B cell (primary cell): Measurements from ENCODE around the gene RANBP3. TPM values are rescaled to one million over a fixed set of nuclear protein-coding genes. Genes with fewer than 3 reads are reported as not detected.

Source experiments
- ATAC-seq: fragments of 200-7000 bp; cut with Tn5 transposase; one replicate; pipeline ENCODE4 v1.10.0; 2021; ENCODE audit warnings: low read depth, mild to moderate bottlenecking, moderate number of reproducible peaks, moderate library complexity
- CTCF ChIA-PET: fragments of 350-600 bp; sonication (Branson Sonifier 250); formaldehyde crosslinking; loops from one replicate; lab custom pipeline; 2021; ENCODE audit warnings: antibody characterized with exemption, inconsistent platforms; lab: Charles Lee
- POLR2A ChIA-PET: fragments of 350-600 bp; sonication (Branson Sonifier 250); formaldehyde crosslinking; loops from one replicate; lab custom pipeline; 2021; ENCODE audit warnings: antibody characterized with exemption; lab: Charles Lee
- DNase-seq: peaks from one replicate; pipeline ENCODE4 v3.0.0; 2013
- H2AFZ ChIP-seq: 2 replicates; pipeline ENCODE4 v1.6.1; 2012; ENCODE audit warnings: mild to moderate bottlenecking, low read depth, low read length; ENCODE audit not compliant: insufficient read depth, poor library complexity, severe bottlenecking
- H3K27ac ChIP-seq, 2 donors: 1 replicate in 1 of 2; 2 replicates in 1 of 2; pipeline ENCODE4 v1.5.1; 2012 to 2013; ENCODE audit warnings: low read length in 2 of 2, mild to moderate bottlenecking in 2 of 2, moderate library complexity in 1 of 2
- H3K27me3 ChIP-seq, 4 experiments: fragments of 200-600 bp in 1 of 4; sonication (generic) in 1 of 4; replicated peaks in 1 of 4; 1 replicate in 2 of 4; 2 replicates in 2 of 4; pipeline versions ENCODE4 v1.6.1 to v1.7.0; 2013 to 2016; ENCODE audit warnings: low read length in 3 of 4, mild to moderate bottlenecking in 2 of 4, mixed read lengths in 1 of 4, moderate library complexity in 1 of 4; ENCODE audit not compliant: insufficient read depth in 4 of 4, control insufficient read depth in 3 of 4; ENCODE audit errors: control extremely low read depth in 1 of 4
- H3K36me3 ChIP-seq, 2 experiments: replicated peaks in 1 of 2; 1 replicate in 1 of 2; 2 replicates in 1 of 2; pipeline versions ENCODE4 v1.6.1 to v1.7.1; 2013; ENCODE audit warnings: low read length in 1 of 2; ENCODE audit not compliant: insufficient read depth in 2 of 2, control insufficient read depth in 1 of 2; ENCODE audit errors: control extremely low read depth in 1 of 2, extremely low read depth in 1 of 2
- H3K4me1 ChIP-seq, 2 donors: fragments of 200-600 bp in 1 of 2; sonication (generic) in 1 of 2; 1 replicate in 1 of 2; 2 replicates in 1 of 2; pipeline versions ENCODE4 v1.5.1 to v1.6.1; 2013 to 2017; ENCODE audit warnings: low read length in 2 of 2; ENCODE audit not compliant: control insufficient read depth in 2 of 2, insufficient read depth in 2 of 2
- H3K4me2 ChIP-seq: replicated peaks from 2 replicates; pipeline ENCODE3; 2012; ENCODE audit warnings: mild to moderate bottlenecking, low read depth, low read length; ENCODE audit not compliant: poor library complexity, severe bottlenecking
- H3K4me3 ChIP-seq, 5 experiments: fragments of 200-600 bp in 1 of 5; sonication (generic) in 1 of 5; 1 replicate in 3 of 5; 2 replicates in 2 of 5; pipeline versions ENCODE4 v1.5.1 to v1.7.0; 2011 to 2016; ENCODE audit warnings: low read length in 4 of 5, mild to moderate bottlenecking in 4 of 5, low read depth in 2 of 5, control low read depth in 1 of 5, moderate library complexity in 1 of 5; ENCODE audit not compliant: insufficient read depth in 1 of 5; ENCODE audit errors: control extremely low read depth in 1 of 5, extremely low read depth in 1 of 5
- H3K79me2 ChIP-seq: fragments of 200-600 bp; sonication (generic); one replicate; pipeline ENCODE4 v1.6.0; 2016; ENCODE audit warnings: low read length; ENCODE audit not compliant: control insufficient read depth, insufficient read depth
- H3K9ac ChIP-seq: fragments of 200-600 bp; sonication (generic); 2 replicates; pipeline ENCODE4 v1.6.1; 2017; ENCODE audit warnings: mild to moderate bottlenecking, low read length, moderate library complexity
- H3K9me3 ChIP-seq, 3 donors: one replicate each; pipeline versions ENCODE4 v1.6.1 to v1.7.1; 2013; ENCODE audit warnings: low read length in 2 of 3; ENCODE audit not compliant: control insufficient read depth in 2 of 3, insufficient read depth in 1 of 3; ENCODE audit errors: control extremely low read depth in 1 of 3
- H4K20me1 ChIP-seq: 2 replicates; pipeline ENCODE4 v1.6.0; 2012; ENCODE audit warnings: mild to moderate bottlenecking, low read length; ENCODE audit not compliant: insufficient read depth, control insufficient read depth, poor library complexity, severe bottlenecking
- H3K27ac Mint-ChIP-seq: one replicate; pipeline ENCODE4 v1.8.0; 2021; ENCODE audit warnings: mixed read lengths
- H3K27me3 Mint-ChIP-seq: one replicate; pipeline ENCODE4 v1.8.0; 2021; ENCODE audit warnings: mixed read lengths
- H3K4me1 Mint-ChIP-seq: one replicate; pipeline ENCODE4 v1.8.0; 2021; ENCODE audit warnings: mixed read lengths
- H3K4me3 Mint-ChIP-seq: one replicate; pipeline ENCODE4 v1.8.0; 2021; ENCODE audit warnings: mixed read lengths
- H3K9me3 Mint-ChIP-seq: one replicate; pipeline ENCODE4 v1.8.0; 2022; ENCODE audit warnings: mixed read lengths; ENCODE audit not compliant: insufficient read depth
- CTCF ChIP-seq: fragments of 200-600 bp; IDR thresholded peaks from one replicate; pipeline ENCODE4 v1.8.0; 2022; ENCODE audit warnings: antibody characterized with exemption, mild to moderate bottlenecking
- EZH2 ChIP-seq: IDR thresholded peaks from 2 replicates; pipeline ENCODE4 v1.6.1; 2012; ENCODE audit warnings: borderline replicate concordance, low read depth, mild to moderate bottlenecking, moderate library complexity, low read length; ENCODE audit not compliant: insufficient read depth, poor library complexity, severe bottlenecking
- WGBS: methylation state at CpG from one replicate; pipeline ENCODE4 v1.1.5; 2013; ENCODE audit warnings: missing lambda C conversion rate; ENCODE audit not compliant: insufficient coverage; 5-methylcytosine and 5-hydroxymethylcytosine counted together
- intact Hi-C: fragments of 100-400 bp; cut with micrococcal nuclease; formaldehyde crosslinking; loops from one replicate; pipeline ENCODE4 v1.10.0; 2022
- polyA plus RNA-seq: library from polyadenylated mRNA; depleted of rRNA; stranded (reverse); fragments of >200 nt; gene quantifications from 2 replicates; pipeline ENCODE4 v1.2.3, GENCODE V29; 2012
- total RNA-seq, 2 donors: library from RNA; stranded (reverse); fragments of 120-200 nt in 1 of 2; gene quantifications; 1 replicate in 1 of 2; 2 replicates in 1 of 2; pipeline versions ENCODE4 v1.2.3 to v1.2.4, GENCODE V29; 2013 to 2022

Gene RANBP3
- total and polyA plus RNA-seq, 2 donors (not counting 1 experiment from before 2014, with no cell fraction given): 86.7 to 91.7 TPM

- H3K9me3 ChIP-seq: peaks cover 0 to 4% (median 0%) of the 10 kb centered on the region in 3 donors
- no peaks in the 10 kb centered on the region for H4K20me1 ChIP-seq
- no peaks in the 10 kb centered on the region for H3K36me3 ChIP-seq
- H3K4me1 ChIP-seq: no peaks in the 10 kb centered on the region
- no peak overlapping the region for H3K27ac Mint-ChIP-seq
- no peak for ATAC-seq
- intact Hi-C loops: loop anchor here (1.0 to 5.0 kb wide), 3 partner anchors 35 to 218 kb away; partner anchors contain the start of gene NRTN
- no peak for DNase-seq
- H3K27me3 ChIP-seq: no peaks in the 10 kb centered on the region
- H3K4me3 Mint-ChIP-seq: no peak overlapping the region
- CTCF ChIA-PET: interaction anchor here (0.8 to 3.3 kb wide), 15 partner anchors 9 to 652 kb away, joined by 3 to 35 read pairs (median 5); partner anchors contain the start of gene VMAC
- no peaks in the 10 kb centered on the region for H3K27me3 Mint-ChIP-seq
- H3K79me2 ChIP-seq: no peaks in the 10 kb centered on the region
- no peaks in the 10 kb centered on the region for H3K9me3 Mint-ChIP-seq
- peaks cover 2% of the 10 kb centered on the region for H3K4me1 Mint-ChIP-seq
- TF ChIP-seq CTCF (peak; percentile 42), EZH2 (no peak)
- no peak overlapping the region for H3K9ac ChIP-seq
- H3K4me3 ChIP-seq: no peak overlapping the region
- POLR2A ChIA-PET: interaction anchor here (0.7 kb wide), 1 partner anchor 219 kb away, joined by 5 read pairs; no protein-coding TSS in a partner anchor
- H3K27ac ChIP-seq: no peak overlapping the region
- H3K4me2 ChIP-seq: no peak overlapping the region
- 72% methylated on average over 13 of the region's 16 CpGs for WGBS
- no peak overlapping the region for H2AFZ ChIP-seq
Measured at GRCh38 chr19:6022570-6023064, 44.7 kb upstream of the RANBP3 start.

GRCh38 chr19:6021878-6022569 is 44.1 kb upstream of the RANBP3 start:
- Mint-ChIP-seq H3K4me3 (no peak overlapping the region), H3K4me1 (peaks cover 2% of the 10 kb centered on the region), H3K27ac (no peak overlapping the region), H3K9me3 (no peaks in the 10 kb centered on the region), H3K27me3 (no peaks in the 10 kb centered on the region)
- no peaks in the 10 kb centered on the region for H3K36me3 ChIP-seq
- H4K20me1 ChIP-seq: no peaks in the 10 kb centered on the region
- no peak overlapping the region for H3K4me3 ChIP-seq
- DNase-seq (peak; percentile 72), ATAC-seq (peak; percentile 82)
- H3K27ac ChIP-seq: no peak overlapping the region
- H3K9me3 ChIP-seq: peaks cover 0 to 4% (median 0%) of the 10 kb centered on the region in 3 donors
- H2AFZ ChIP-seq: no peak overlapping the region
- H3K4me2 ChIP-seq: no peak overlapping the region
- CTCF ChIA-PET: interaction anchor here (0.5 to 3.3 kb wide), 16 partner anchors 8 to 653 kb away, joined by 3 to 35 read pairs (median 5); partner anchors contain the start of gene VMAC
- no peaks in the 10 kb centered on the region for H3K79me2 ChIP-seq
- intact Hi-C loops: loop anchor here (1.0 to 5.0 kb wide), 3 partner anchors 35 to 217 kb away; partner anchors contain the start of gene NRTN
- POLR2A ChIA-PET: interaction anchor here (0.6 to 0.7 kb wide), 2 partner anchors 218 to 322 kb away, joined by 5 to 10 read pairs; no protein-coding TSS in a partner anchor
- no peak for TF ChIP-seq EZH2
- TF ChIP-seq CTCF: peak; percentile 74
- no peak overlapping the region for H3K9ac ChIP-seq
- WGBS: 60% methylated on average over 29 of the region's 29 CpGs
- no peaks in the 10 kb centered on the region for H3K27me3 ChIP-seq
- no peaks in the 10 kb centered on the region for H3K4me1 ChIP-seq
